ENCODE measurements around the gene WDR1.

DNA sequence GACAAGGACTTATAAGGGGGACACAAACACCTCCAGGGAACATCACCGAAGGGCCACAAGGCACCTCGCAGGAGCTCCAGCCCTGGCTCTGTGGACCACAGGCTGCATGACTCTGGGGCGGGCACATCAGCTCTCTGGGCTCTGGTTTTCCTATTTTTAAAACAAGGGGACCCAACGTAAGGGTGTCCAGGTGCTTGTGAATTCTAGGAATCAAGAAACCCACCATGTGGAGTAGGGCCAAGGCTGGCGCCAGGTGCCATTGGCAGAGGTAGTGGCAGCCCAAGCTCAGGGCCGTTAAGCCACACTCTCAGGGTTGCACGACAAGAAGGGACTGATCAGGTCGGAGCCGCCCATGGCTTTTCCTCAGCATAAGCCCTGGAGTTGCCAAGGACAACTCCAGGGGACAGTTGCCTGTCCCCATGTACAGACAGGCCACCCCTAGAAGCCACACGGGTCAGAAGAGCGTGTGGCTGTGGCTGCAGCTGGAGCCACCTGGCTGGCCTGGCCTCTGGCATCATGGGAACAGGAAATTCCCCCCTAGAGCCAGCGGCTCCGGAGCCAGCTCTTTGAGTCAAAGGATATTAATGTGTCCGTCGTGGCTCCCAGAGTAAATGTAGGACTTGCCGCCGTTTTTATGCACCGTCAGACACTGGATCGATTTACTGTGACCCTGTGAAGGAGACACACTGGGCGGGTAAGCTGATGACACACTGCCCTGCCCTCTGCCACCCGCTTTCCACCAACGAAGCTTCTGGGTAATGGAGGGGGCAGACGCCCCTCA lies 32.5 kb downstream of the WDR1 start:
- TF ChIP-seq, protein P1, sequence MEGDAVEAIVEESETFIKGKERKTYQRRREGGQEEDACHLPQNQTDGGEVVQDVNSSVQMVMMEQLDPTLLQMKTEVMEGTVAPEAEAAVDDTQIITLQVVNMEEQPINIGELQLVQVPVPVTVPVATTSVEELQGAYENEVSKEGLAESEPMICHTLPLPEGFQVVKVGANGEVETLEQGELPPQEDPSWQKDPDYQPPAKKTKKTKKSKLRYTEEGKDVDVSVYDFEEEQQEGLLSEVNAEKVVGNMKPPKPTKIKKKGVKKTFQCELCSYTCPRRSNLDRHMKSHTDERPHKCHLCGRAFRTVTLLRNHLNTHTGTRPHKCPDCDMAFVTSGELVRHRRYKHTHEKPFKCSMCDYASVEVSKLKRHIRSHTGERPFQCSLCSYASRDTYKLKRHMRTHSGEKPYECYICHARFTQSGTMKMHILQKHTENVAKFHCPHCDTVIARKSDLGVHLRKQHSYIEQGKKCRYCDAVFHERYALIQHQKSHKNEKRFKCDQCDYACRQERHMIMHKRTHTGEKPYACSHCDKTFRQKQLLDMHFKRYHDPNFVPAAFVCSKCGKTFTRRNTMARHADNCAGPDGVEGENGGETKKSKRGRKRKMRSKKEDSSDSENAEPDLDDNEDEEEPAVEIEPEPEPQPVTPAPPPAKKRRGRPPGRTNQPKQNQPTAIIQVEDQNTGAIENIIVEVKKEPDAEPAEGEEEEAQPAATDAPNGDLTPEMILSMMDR (IDR thresholded peaks at IDR 0.05; ENCODE audit: insufficient read depth, low read length, poor library complexity, severe bottlenecking): no peak
- no peak for TF ChIP-seq EZH2phosphoT487 (conservative IDR thresholded peaks at IDR 0.05; ENCODE audit: low read length)

Data from SU-DHL-6 (cell line).